GM15510 (cell line): Measurements from ENCODE around the gene CCDC92B.

Source experiments
- POLR2A ChIP-seq: IDR thresholded peaks from 3 replicates; pipeline ENCODE4 v1.6.1; 2011; ENCODE audit warnings: borderline replicate concordance; ENCODE audit not compliant: insufficient read length; ENCODE audit errors: extremely low read depth

CCDC92B gene

GRCh38 chr17:2783310-2784030, 34.0 kb upstream of the CCDC92B start:
- no peak for TF ChIP-seq POLR2A

GRCh38 chr17:2782055-2782454, 32.6 kb upstream of the CCDC92B start:
- no peak for TF ChIP-seq POLR2A

- TF ChIP-seq POLR2A: no peak
Measured at GRCh38 chr17:2780931-2781454, 31.5 kb upstream of the CCDC92B start.

GRCh38 chr17:2780256-2780655, 30.8 kb upstream of the CCDC92B start:
- no peak for TF ChIP-seq POLR2A

- no peak for TF ChIP-seq POLR2A
Measured at GRCh38 chr17:2779545-2779944, 30.1 kb upstream of the CCDC92B start.

- no peak for TF ChIP-seq POLR2A
Measured at GRCh38 chr17:2778489-2778888, 29.0 kb upstream of the CCDC92B start.

- no peak for TF ChIP-seq POLR2A
Measured at GRCh38 chr17:2777242-2777867, 27.9 kb upstream of the CCDC92B start.

GRCh38 chr17:2776589-2777241, 27.3 kb upstream of the CCDC92B start:
- TF ChIP-seq POLR2A: no peak

- TF ChIP-seq POLR2A: no peak
Measured at GRCh38 chr17:2775206-2775605, 25.8 kb upstream of the CCDC92B start.

GRCh38 chr17:2770129-2770528, 20.7 kb upstream of the CCDC92B start:
- no peak for TF ChIP-seq POLR2A

GRCh38 chr17:2758870-2759269, 9.4 kb upstream of the CCDC92B start:
- TF ChIP-seq POLR2A: no peak

- TF ChIP-seq POLR2A: no peak
Measured at GRCh38 chr17:2755891-2756724, 6.7 kb upstream of the CCDC92B start.

GRCh38 chr17:2751491-2751890, 2.0 kb upstream of the CCDC92B start:
- no peak for TF ChIP-seq POLR2A

GRCh38 chr17:2750721-2751120, 1.3 kb upstream of the CCDC92B start:
- no peak for TF ChIP-seq POLR2A

GRCh38 chr17:2749784-2750181, 331 bp upstream of the CCDC92B start:
- TF ChIP-seq POLR2A: no peak
